ENCODE results near the gene IGSF9B.
A peak's percentile ranks its signal among the peaks of the same experiment; 100 is the strongest.
"Not testable (repeated sequence)": the region's sequence is repeated elsewhere in the genome, so short reads cannot be mapped to it uniquely, and the experiment has no call there.

The IGSF9B gene, protein sequence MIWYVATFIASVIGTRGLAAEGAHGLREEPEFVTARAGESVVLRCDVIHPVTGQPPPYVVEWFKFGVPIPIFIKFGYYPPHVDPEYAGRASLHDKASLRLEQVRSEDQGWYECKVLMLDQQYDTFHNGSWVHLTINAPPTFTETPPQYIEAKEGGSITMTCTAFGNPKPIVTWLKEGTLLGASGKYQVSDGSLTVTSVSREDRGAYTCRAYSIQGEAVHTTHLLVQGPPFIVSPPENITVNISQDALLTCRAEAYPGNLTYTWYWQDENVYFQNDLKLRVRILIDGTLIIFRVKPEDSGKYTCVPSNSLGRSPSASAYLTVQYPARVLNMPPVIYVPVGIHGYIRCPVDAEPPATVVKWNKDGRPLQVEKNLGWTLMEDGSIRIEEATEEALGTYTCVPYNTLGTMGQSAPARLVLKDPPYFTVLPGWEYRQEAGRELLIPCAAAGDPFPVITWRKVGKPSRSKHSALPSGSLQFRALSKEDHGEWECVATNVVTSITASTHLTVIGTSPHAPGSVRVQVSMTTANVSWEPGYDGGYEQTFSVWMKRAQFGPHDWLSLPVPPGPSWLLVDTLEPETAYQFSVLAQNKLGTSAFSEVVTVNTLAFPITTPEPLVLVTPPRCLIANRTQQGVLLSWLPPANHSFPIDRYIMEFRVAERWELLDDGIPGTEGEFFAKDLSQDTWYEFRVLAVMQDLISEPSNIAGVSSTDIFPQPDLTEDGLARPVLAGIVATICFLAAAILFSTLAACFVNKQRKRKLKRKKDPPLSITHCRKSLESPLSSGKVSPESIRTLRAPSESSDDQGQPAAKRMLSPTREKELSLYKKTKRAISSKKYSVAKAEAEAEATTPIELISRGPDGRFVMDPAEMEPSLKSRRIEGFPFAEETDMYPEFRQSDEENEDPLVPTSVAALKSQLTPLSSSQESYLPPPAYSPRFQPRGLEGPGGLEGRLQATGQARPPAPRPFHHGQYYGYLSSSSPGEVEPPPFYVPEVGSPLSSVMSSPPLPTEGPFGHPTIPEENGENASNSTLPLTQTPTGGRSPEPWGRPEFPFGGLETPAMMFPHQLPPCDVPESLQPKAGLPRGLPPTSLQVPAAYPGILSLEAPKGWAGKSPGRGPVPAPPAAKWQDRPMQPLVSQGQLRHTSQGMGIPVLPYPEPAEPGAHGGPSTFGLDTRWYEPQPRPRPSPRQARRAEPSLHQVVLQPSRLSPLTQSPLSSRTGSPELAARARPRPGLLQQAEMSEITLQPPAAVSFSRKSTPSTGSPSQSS (N-terminal part only)

DNA sequence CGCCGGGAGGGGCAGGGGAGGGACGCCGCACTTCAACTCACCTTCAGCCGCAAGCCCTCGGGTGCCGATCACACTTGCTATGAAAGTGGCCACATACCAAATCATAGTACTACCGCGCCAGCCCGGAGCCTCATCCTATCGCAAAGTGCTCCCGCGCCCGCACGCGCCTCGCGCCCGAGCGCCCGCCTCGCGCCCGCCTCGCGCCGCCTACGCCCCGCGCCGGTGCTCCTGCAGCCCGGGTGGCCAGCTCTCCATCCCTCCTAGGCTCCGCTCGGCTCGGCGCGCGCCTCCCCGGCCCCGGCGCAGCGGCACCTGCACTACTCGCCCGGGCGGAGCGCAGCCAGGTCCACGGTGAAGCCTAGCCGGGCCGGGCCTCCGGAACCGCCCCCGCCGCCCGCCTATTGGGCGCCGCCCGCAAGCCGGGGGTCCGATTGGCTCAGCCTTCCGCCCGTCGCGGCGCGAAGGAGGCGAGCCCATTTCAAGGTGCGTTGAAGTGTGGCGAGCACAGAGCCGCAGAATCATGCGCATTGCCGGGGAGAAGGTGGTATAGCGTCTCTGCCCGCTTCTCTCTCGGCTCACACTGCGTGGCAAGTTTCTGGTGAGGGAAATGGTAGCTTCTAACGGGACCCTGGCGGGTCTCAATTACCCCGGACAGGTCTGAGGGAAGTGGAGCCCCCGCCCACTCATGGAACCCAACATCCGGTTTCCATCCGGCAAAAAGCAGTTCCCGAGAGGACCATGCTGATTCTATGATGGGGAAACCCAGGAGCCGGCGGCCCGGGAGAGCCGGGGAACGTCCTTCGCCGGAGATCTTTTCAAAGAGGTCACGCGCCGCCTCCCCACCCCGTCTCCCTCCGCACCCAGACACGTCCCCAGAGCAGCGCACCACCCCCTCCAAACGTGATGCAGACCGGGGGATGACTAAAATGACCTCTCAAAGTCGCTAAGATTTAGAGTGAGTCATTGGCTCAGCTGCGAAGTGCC is at the start of gene IGSF9B:
IGSF9B (minus strand) TSS at position 319 of the 984 bp plus-strand sequence; CDS start at position 105, 214 bp downstream.
- H3K27me3 Mint-ChIP-seq = peaks cover 37% of the 10 kb centered on the region
- peak within 1 kb of the TSS; percentile 76 for H3K4me3 Mint-ChIP-seq
- no peaks in the 10 kb centered on the region for H3K9me3 Mint-ChIP-seq
- H3K27ac Mint-ChIP-seq = peak within 1 kb of the TSS; percentile 38
- no peaks in the 10 kb centered on the region for H3K36me3 Mint-ChIP-seq
- ATAC-seq (ENCODE audit: low read depth) (peak; percentile 94), DNase-seq (ENCODE audit: low spot score in 2 of 2) (peak; percentile 77 to 82)
- H3K4me1 Mint-ChIP-seq = peaks cover 13% of the 10 kb centered on the region

DNA sequence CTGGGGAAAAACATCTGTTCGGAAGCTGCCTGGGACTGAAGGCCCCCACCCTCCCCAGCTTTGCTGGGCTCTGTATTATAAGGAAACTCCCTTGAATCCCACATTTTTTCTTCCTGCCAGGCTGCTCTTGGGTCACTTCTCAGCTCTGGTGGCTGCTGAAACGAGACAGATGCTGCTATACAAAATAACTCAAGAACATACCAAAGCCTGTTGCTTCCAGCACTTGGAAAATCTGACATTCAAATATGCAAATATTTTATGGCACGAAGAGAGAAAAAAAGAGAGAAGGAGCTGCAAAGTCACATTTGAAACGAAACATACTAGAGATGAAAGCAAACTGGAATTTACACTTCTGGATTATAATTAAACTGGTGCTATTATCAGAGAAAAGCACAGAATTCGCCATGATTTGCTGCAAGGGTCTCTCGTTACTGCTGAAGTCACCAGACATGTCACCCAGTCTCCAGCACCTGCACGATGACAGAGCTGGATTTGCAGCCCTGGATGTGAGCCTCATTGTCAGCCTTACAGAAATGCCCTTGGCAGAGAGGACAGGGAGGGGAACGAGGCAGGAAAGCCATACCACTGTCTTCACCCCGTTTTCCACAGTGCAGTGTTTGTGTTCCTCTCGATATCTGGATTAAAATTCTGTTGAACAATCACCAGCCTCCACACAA is 47.9 kb upstream of the IGSF9B start:
- peaks cover 5% of the 10 kb centered on the region for H3K27me3 Mint-ChIP-seq
- ATAC-seq (ENCODE audit: low read depth) = no peak
- no peak overlapping the region for H3K27ac Mint-ChIP-seq
- H3K9me3 Mint-ChIP-seq = no peaks in the 10 kb centered on the region
- no peak overlapping the region for H3K4me3 Mint-ChIP-seq
- no peak for DNase-seq (ENCODE audit: low spot score in 2 of 2)
- H3K36me3 Mint-ChIP-seq = no peaks in the 10 kb centered on the region
- peaks cover 13% of the 10 kb centered on the region for H3K4me1 Mint-ChIP-seq

DNA sequence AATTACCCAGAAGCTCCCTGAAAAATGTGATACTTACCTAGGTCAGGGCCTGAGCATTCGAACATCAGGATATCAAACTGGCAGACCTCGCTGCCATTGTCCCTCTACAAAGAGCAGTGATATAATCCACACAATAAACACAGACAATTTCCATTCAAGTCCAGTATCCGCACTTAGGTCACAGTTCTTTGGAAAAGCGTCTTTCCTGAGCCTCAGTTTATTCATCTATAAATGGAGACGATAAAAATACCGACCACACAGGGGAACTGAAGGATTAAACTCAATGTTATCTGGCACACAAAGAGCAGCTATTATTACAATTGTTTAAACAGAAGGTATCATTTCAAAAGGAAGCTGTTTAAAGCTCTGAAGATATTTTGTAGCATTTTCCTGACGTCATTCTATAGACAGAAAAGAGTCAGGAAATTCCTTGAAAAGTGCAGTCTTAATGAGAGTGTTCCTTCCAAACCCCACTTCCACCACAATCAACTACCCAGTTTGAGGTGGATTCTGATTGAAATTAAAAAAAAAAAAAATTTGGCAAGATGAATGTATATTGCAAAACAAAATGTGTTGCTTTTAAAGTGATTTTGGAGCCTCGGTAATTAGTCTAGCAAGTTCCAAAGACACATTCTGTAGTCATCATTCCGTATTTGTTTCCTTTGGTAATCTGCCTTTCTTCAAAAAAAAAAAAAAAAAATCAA is 47.2 kb upstream of the IGSF9B start:
- Mint-ChIP-seq H3K27ac (no peak overlapping the region), H3K27me3 (peaks cover 3% of the 10 kb centered on the region), H3K4me3 (no peak overlapping the region), H3K9me3 (no peaks in the 10 kb centered on the region), H3K4me1 (peaks cover 9% of the 10 kb centered on the region), H3K36me3 (no peaks in the 10 kb centered on the region)
- ATAC-seq (ENCODE audit: low read depth) (no peak), DNase-seq (ENCODE audit: low spot score in 2 of 2) (no peak)

GRCh38 chr11:134002819-134003218 is 46.1 kb upstream of the IGSF9B start:
- not testable (repeated sequence) for DNase-seq (ENCODE audit: low spot score in 2 of 2); ATAC-seq (ENCODE audit: low read depth); H3K4me1 Mint-ChIP-seq; H3K4me3 Mint-ChIP-seq; H3K27ac Mint-ChIP-seq; H3K27me3 Mint-ChIP-seq; H3K9me3 Mint-ChIP-seq; H3K36me3 Mint-ChIP-seq

DNA sequence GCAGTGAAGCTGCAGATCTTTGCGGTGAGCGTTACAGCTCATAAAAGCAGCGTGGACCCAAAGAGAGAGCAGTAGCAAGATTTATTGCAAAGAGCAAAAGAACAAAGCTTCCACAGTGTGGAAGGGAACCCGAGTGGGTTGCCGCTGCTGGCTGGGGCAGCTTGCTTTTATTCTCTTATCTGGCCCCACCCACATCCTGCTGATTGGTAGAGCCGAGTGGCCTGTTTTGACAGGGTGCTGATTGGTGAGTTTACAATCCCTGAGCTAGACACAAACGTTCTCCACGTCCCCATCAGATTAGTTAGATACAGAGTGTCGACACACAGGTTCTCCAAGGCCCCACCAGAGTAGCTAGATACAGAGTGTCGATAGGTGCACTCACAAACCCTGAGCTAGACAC is 45.6 kb upstream of the IGSF9B start:
- not testable (repeated sequence) for H3K36me3 Mint-ChIP-seq; H3K27ac Mint-ChIP-seq; ATAC-seq (ENCODE audit: low read depth); DNase-seq (ENCODE audit: low spot score in 2 of 2); H3K27me3 Mint-ChIP-seq; H3K4me3 Mint-ChIP-seq; H3K4me1 Mint-ChIP-seq; H3K9me3 Mint-ChIP-seq

- no peak for DNase-seq (ENCODE audit: low spot score in 2 of 2)
- Mint-ChIP-seq H3K9me3 (no peaks in the 10 kb centered on the region), H3K4me3 (no peak overlapping the region), H3K27me3 (peaks cover 12% of the 10 kb centered on the region), H3K4me1 (no peaks in the 10 kb centered on the region), H3K36me3 (no peaks in the 10 kb centered on the region), H3K27ac (no peak overlapping the region)
- no peak for ATAC-seq (ENCODE audit: low read depth)
Observed at GRCh38 chr11:134001596-134001995, 44.8 kb upstream of the IGSF9B start.

DNA sequence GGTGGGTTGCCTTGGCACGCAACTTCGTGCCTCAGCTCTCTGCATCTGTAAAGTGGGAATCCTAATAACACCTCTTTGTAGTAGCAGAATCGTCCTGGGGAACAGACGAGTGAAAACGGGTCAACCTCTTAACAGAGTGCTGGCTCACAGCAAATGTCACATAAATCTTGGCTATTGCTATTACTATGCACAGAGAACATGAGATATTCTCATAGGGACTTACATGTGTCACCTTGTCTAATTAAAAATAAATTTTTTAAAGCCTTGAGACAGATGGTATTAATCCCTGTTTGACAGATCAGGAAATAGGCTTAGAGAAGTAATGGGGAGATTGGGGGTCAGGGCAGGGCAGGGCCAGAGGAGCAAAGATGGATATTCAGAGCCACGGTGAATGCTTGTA is 44.3 kb upstream of the IGSF9B start:
- H3K4me1 Mint-ChIP-seq = no peaks in the 10 kb centered on the region
- DNase-seq (ENCODE audit: low spot score in 2 of 2) (no peak), ATAC-seq (ENCODE audit: low read depth) (no peak)
- H3K27ac Mint-ChIP-seq = no peak overlapping the region
- no peak overlapping the region for H3K4me3 Mint-ChIP-seq
- H3K9me3 Mint-ChIP-seq = no peaks in the 10 kb centered on the region
- peaks cover 12% of the 10 kb centered on the region for H3K27me3 Mint-ChIP-seq
- no peaks in the 10 kb centered on the region for H3K36me3 Mint-ChIP-seq

DNA sequence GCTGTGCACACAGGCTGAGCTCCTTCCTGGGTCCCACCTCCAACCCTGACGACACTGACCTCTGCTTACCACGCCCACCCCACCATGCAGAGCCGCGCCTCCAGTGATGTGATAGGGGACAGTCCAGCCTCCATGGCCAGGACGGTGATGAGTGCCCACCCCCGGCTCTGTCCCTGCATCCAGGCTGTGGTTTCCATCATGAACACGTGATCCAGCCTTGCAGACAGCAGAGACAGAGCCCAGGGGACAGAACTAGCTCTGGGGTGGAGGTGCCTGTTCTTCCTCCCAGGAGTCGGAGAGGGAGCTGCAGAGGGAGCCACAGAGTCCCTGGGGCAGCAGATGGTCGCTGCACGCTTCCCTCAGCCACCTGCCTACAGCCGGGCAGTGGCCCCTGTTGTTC is 42.6 kb upstream of the IGSF9B start:
- H3K27me3 Mint-ChIP-seq = peaks cover 18% of the 10 kb centered on the region
- H3K9me3 Mint-ChIP-seq = no peaks in the 10 kb centered on the region
- H3K36me3 Mint-ChIP-seq = no peaks in the 10 kb centered on the region
- H3K4me3 Mint-ChIP-seq = no peak overlapping the region
- H3K27ac Mint-ChIP-seq = no peak overlapping the region
- DNase-seq (ENCODE audit: low spot score in 2 of 2) (no peak), ATAC-seq (ENCODE audit: low read depth) (no peak)
- peaks cover 4% of the 10 kb centered on the region for H3K4me1 Mint-ChIP-seq

- no peak overlapping the region for H3K4me3 Mint-ChIP-seq
- peaks cover 18% of the 10 kb centered on the region for H3K27me3 Mint-ChIP-seq
- DNase-seq (ENCODE audit: low spot score in 2 of 2) = no peak
- no peak overlapping the region for H3K27ac Mint-ChIP-seq
- no peaks in the 10 kb centered on the region for H3K9me3 Mint-ChIP-seq
- no peak for ATAC-seq (ENCODE audit: low read depth)
- no peaks in the 10 kb centered on the region for H3K36me3 Mint-ChIP-seq
- H3K4me1 Mint-ChIP-seq = peaks cover 4% of the 10 kb centered on the region
Observed at GRCh38 chr11:133997554-133997953, 40.8 kb upstream of the IGSF9B start.

- H3K4me3 Mint-ChIP-seq = no peak overlapping the region
- H3K4me1 Mint-ChIP-seq = peaks cover 4% of the 10 kb centered on the region
Observed at GRCh38 chr11:133996671-133997070, 39.9 kb upstream of the IGSF9B start.

GRCh38 chr11:133995066-133995465 is 38.3 kb upstream of the IGSF9B start:
- DNase-seq (ENCODE audit: low spot score in 2 of 2) (no peak), ATAC-seq (ENCODE audit: low read depth) (no peak)
- H3K9me3 Mint-ChIP-seq = no peaks in the 10 kb centered on the region
- peaks cover 4% of the 10 kb centered on the region for H3K4me1 Mint-ChIP-seq
- peaks cover 21% of the 10 kb centered on the region for H3K27me3 Mint-ChIP-seq
- H3K4me3 Mint-ChIP-seq = no peak overlapping the region
- no peaks in the 10 kb centered on the region for H3K36me3 Mint-ChIP-seq
- no peak overlapping the region for H3K27ac Mint-ChIP-seq

More at GRCh38 chr11:133996671-133997070, 39.9 kb upstream of the IGSF9B start:
- no peak for ATAC-seq (ENCODE audit: low read depth)
- Mint-ChIP-seq H3K9me3 (no peaks in the 10 kb centered on the region), H3K27ac (no peak overlapping the region), H3K36me3 (no peaks in the 10 kb centered on the region), H3K27me3 (peaks cover 18% of the 10 kb centered on the region)
- no peak for DNase-seq (ENCODE audit: low spot score in 2 of 2)

GRCh38 chr11:133993921-133994320 is 37.2 kb upstream of the IGSF9B start:
- H3K27ac Mint-ChIP-seq = no peak overlapping the region
- no peaks in the 10 kb centered on the region for H3K9me3 Mint-ChIP-seq
- peaks cover 4% of the 10 kb centered on the region for H3K4me1 Mint-ChIP-seq
- ATAC-seq (ENCODE audit: low read depth) (no peak), DNase-seq (ENCODE audit: low spot score in 2 of 2) (no peak)
- H3K27me3 Mint-ChIP-seq = peaks cover 23% of the 10 kb centered on the region
- no peaks in the 10 kb centered on the region for H3K36me3 Mint-ChIP-seq
- H3K4me3 Mint-ChIP-seq = no peak overlapping the region

All from memory B cell (primary cell).